Measurements from ENCODE around the gene TMEM200A. TPM values are rescaled to one million over a fixed set of nuclear protein-coding genes. Genes with fewer than 3 reads are reported as not detected.
"Not testable (repeated sequence)": the region's sequence is repeated elsewhere in the genome, so short reads cannot be mapped to it uniquely, and the experiment has no call there.

The TMEM200A gene
- total and polyA plus RNA-seq, 2 experiments from 2014 or later, result 23.0 to 32.9 TPM

DNA sequence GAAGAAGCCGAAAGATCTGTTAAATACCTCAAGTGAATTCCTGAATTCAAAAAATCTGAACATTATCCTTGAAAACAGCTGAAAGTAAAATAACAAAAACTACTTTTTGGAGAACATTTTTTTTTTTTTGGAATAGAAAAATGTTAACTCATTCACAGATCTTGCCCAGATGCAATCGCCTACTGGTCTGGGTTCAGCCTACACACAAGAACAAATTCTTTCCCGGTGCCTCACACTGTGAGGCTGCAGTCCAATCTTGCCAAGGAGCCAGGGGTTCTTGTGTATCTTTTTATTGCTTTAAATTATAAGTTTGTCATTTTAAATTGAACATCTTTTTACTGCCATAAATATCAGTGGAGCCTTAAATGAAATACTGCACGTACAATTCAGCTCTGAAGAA is 41.2 kb upstream of the TMEM200A start:
- Histone ChIP-seq H2AFZ (no peak overlapping the region), H3K9me3 (ENCODE audit: low read depth) (no peaks in the 10 kb centered on the region), H3K36me3 (replicated peaks; ENCODE audit: insufficient read depth, low read depth) (no peaks in the 10 kb centered on the region), H3K27me3 (no peaks in the 10 kb centered on the region), H3K4me1 (ENCODE audit: insufficient read depth) (no peaks in the 10 kb centered on the region), H3K4me3 (no peak overlapping the region), H3K9me2 (replicated peaks; ENCODE audit: insufficient read depth) (no peaks in the 10 kb centered on the region), H4K20me1 (ENCODE audit: insufficient read depth, poor library complexity, severe bottlenecking) (no peaks in the 10 kb centered on the region), H3K79me2 (no peaks in the 10 kb centered on the region), H3K4me2 (no peak overlapping the region), H3K27ac (no peak overlapping the region)
- 79% methylated on average over 4 of the region's 4 CpGs for WGBS (ENCODE audit: low lambda C conversion rate, missing lambda C conversion rate)
- DNase-seq (ENCODE audit: low spot score), result no peak
- TF ChIP-seq EZH2 (IDR thresholded peaks at IDR 0.05; ENCODE audit: borderline replicate concordance) (no peak), EZH2phosphoT487 (IDR thresholded peaks at IDR 0.05; ENCODE audit: low read depth, severe bottlenecking, unreplicated experiment) (no peak), CTCF (IDR thresholded peaks at IDR 0.05; ENCODE audit: poor library complexity) (no peak)

GRCh38 chr6:130326496-130326895 is 39.3 kb upstream of the TMEM200A start:
- Histone ChIP-seq H3K27me3 (no peaks in the 10 kb centered on the region), H2AFZ (no peak overlapping the region), H3K4me3 (no peak overlapping the region), H3K79me2 (no peaks in the 10 kb centered on the region), H3K4me1 (ENCODE audit: insufficient read depth) (no peaks in the 10 kb centered on the region), H4K20me1 (ENCODE audit: insufficient read depth, poor library complexity, severe bottlenecking) (no peaks in the 10 kb centered on the region), H3K9me3 (ENCODE audit: low read depth) (no peaks in the 10 kb centered on the region), H3K4me2 (no peak overlapping the region), H3K27ac (no peak overlapping the region), H3K36me3 (replicated peaks; ENCODE audit: insufficient read depth, low read depth) (no peaks in the 10 kb centered on the region), H3K9me2 (replicated peaks; ENCODE audit: insufficient read depth) (no peaks in the 10 kb centered on the region)
- WGBS (ENCODE audit: low lambda C conversion rate, missing lambda C conversion rate), result 82% methylated on average over 3 of the region's 3 CpGs
- DNase-seq (ENCODE audit: low spot score), result no peak
- TF ChIP-seq CTCF (IDR thresholded peaks at IDR 0.05; ENCODE audit: poor library complexity) (no peak), EZH2phosphoT487 (IDR thresholded peaks at IDR 0.05; ENCODE audit: low read depth, severe bottlenecking, unreplicated experiment) (no peak), EZH2 (IDR thresholded peaks at IDR 0.05; ENCODE audit: borderline replicate concordance) (no peak)

- 69% methylated on average over 3 of the region's 3 CpGs for WGBS (ENCODE audit: low lambda C conversion rate, missing lambda C conversion rate)
- Histone ChIP-seq H3K27me3 (no peaks in the 10 kb centered on the region), H3K4me3 (no peak overlapping the region), H2AFZ (no peak overlapping the region), H3K4me1 (ENCODE audit: insufficient read depth) (no peaks in the 10 kb centered on the region), H3K36me3 (replicated peaks; ENCODE audit: insufficient read depth, low read depth) (no peaks in the 10 kb centered on the region), H3K9me2 (replicated peaks; ENCODE audit: insufficient read depth) (no peaks in the 10 kb centered on the region), H3K9me3 (ENCODE audit: low read depth) (no peaks in the 10 kb centered on the region), H3K27ac (no peak overlapping the region), H3K4me2 (no peak overlapping the region), H4K20me1 (ENCODE audit: insufficient read depth, poor library complexity, severe bottlenecking) (no peaks in the 10 kb centered on the region), H3K79me2 (no peaks in the 10 kb centered on the region)
- DNase-seq (ENCODE audit: low spot score), result no peak
- TF ChIP-seq EZH2phosphoT487 (IDR thresholded peaks at IDR 0.05; ENCODE audit: low read depth, severe bottlenecking, unreplicated experiment), result no peak
- TF ChIP-seq CTCF (IDR thresholded peaks at IDR 0.05; ENCODE audit: poor library complexity), result no peak
- TF ChIP-seq EZH2 (IDR thresholded peaks at IDR 0.05; ENCODE audit: borderline replicate concordance), result no peak
These were observed 28.3 kb upstream of the TMEM200A start for GRCh38 chr6:130337534-130337933.

- WGBS (ENCODE audit: low lambda C conversion rate, missing lambda C conversion rate), result 91% methylated on average over 9 of the region's 9 CpGs
- H3K27me3 ChIP-seq; H3K9me3 ChIP-seq (ENCODE audit: low read depth); H3K4me3 ChIP-seq; H3K4me2 ChIP-seq; DNase-seq (ENCODE audit: low spot score); H3K36me3 ChIP-seq (replicated peaks; ENCODE audit: insufficient read depth, low read depth); H3K9me2 ChIP-seq (replicated peaks; ENCODE audit: insufficient read depth); H3K79me2 ChIP-seq; H2AFZ ChIP-seq; H3K27ac ChIP-seq; H4K20me1 ChIP-seq (ENCODE audit: insufficient read depth, poor library complexity, severe bottlenecking); H3K4me1 ChIP-seq (ENCODE audit: insufficient read depth): not testable (repeated sequence)
These were observed 19.5 kb upstream of the TMEM200A start for GRCh38 chr6:130346324-130346723.
